ENCODE results near the gene SGSM2.

Gene SGSM2

GRCh38 chr17:2369551-2370210, 32.4 kb downstream of the SGSM2 start:
- DNase-seq = no peak

- DNase-seq = no peak
These were observed 32.9 kb downstream of the SGSM2 start for GRCh38 chr17:2370211-2370589.

GRCh38 chr17:2371183-2372130, 34.2 kb downstream of the SGSM2 start:
- no peak for DNase-seq

GRCh38 chr17:2372180-2372579, 34.9 kb downstream of the SGSM2 start:
- no peak for DNase-seq

- no peak for DNase-seq
These were observed 35.4 kb downstream of the SGSM2 start for GRCh38 chr17:2372681-2373080.

GRCh38 chr17:2373179-2373578, 35.9 kb downstream of the SGSM2 start:
- no peak for DNase-seq

GRCh38 chr17:2374549-2375285, 37.4 kb downstream of the SGSM2 start:
- no peak for DNase-seq

- DNase-seq = no peak
These were observed 38.1 kb downstream of the SGSM2 start for GRCh38 chr17:2375406-2375805.

- no peak for DNase-seq
These were observed 38.8 kb downstream of the SGSM2 start for GRCh38 chr17:2376107-2376506.

- DNase-seq = no peak
These were observed 40.4 kb downstream of the SGSM2 start for GRCh38 chr17:2377659-2378058.

- no peak for DNase-seq
These were observed 41.6 kb downstream of the SGSM2 start for GRCh38 chr17:2378905-2379304.

- no peak for DNase-seq
These were observed 42.4 kb downstream of the SGSM2 start for GRCh38 chr17:2379489-2380225.

GRCh38 chr17:2380226-2380922, 43.1 kb downstream of the SGSM2 start:
- no peak for DNase-seq

GRCh38 chr17:2380950-2381649, 43.8 kb downstream of the SGSM2 start:
- DNase-seq = no peak

- no peak for DNase-seq
These were observed 46.4 kb downstream of the SGSM2 start for GRCh38 chr17:2383628-2384167.

GRCh38 chr17:2384439-2385127, 47.3 kb downstream of the SGSM2 start:
- DNase-seq = no peak

- no peak for DNase-seq
These were observed 48.2 kb downstream of the SGSM2 start for GRCh38 chr17:2385240-2386210.

- no peak for DNase-seq
These were observed 49.2 kb downstream of the SGSM2 start for GRCh38 chr17:2386400-2387085.
